Parathyroid adenoma (tissue), 2 donors: ENCODE results near the gene GASK1B.

ENCODE experiments used
- H2AFZ ChIP-seq: fragments of 300-600 bp; sonication (generic); one replicate; pipeline ENCODE4 v1.7.0; 2017; ENCODE audit warnings: antibody characterized with exemption, mild to moderate bottlenecking
- H3K27ac ChIP-seq: fragments of 300-600 bp; sonication (generic); one replicate; pipeline ENCODE4 v1.7.0; 2017
- H3K27me3 ChIP-seq: fragments of 300-600 bp; sonication (generic); one replicate; pipeline ENCODE4 v1.7.0; 2017; ENCODE audit warnings: low read length; ENCODE audit not compliant: control insufficient read depth, insufficient read depth
- H3K36me3 ChIP-seq: fragments of 300-600 bp; sonication (generic); one replicate; pipeline ENCODE4 v1.7.0; 2017; ENCODE audit warnings: low read length; ENCODE audit not compliant: control insufficient read depth, insufficient read depth
- H3K4me1 ChIP-seq: fragments of 300-600 bp; sonication (generic); one replicate; pipeline ENCODE4 v1.7.0; 2017; ENCODE audit warnings: control low read depth
- H3K4me2 ChIP-seq: fragments of 300-600 bp; sonication (generic); one replicate; pipeline ENCODE4 v1.7.0; 2017; ENCODE audit warnings: low read length
- H3K4me3 ChIP-seq: fragments of 300-600 bp; sonication (generic); one replicate; pipeline ENCODE4 v1.7.0; 2017; ENCODE audit warnings: low read depth, low read length
- H3K79me2 ChIP-seq: fragments of 300-600 bp; sonication (generic); one replicate; pipeline ENCODE4 v1.7.0; 2017; ENCODE audit warnings: control low read depth
- H3K9ac ChIP-seq: fragments of 300-600 bp; sonication (generic); one replicate; pipeline ENCODE4 v1.7.0; 2017; ENCODE audit warnings: mild to moderate bottlenecking
- H3K9me3 ChIP-seq: fragments of 300-600 bp; sonication (generic); one replicate; pipeline ENCODE4 v1.7.0; 2017; ENCODE audit warnings: low read length; ENCODE audit not compliant: control insufficient read depth
- TF ChIP-seq, protein P1 (sequence below): fragments of 300-600 bp; sonication (generic); IDR thresholded peaks from one replicate; pipeline ENCODE4 v1.7.0; 2017; ENCODE audit warnings: antibody characterized with exemption, mild to moderate bottlenecking
- donor health status: primary hyperparathyroidism.

GASK1B gene

DNA sequence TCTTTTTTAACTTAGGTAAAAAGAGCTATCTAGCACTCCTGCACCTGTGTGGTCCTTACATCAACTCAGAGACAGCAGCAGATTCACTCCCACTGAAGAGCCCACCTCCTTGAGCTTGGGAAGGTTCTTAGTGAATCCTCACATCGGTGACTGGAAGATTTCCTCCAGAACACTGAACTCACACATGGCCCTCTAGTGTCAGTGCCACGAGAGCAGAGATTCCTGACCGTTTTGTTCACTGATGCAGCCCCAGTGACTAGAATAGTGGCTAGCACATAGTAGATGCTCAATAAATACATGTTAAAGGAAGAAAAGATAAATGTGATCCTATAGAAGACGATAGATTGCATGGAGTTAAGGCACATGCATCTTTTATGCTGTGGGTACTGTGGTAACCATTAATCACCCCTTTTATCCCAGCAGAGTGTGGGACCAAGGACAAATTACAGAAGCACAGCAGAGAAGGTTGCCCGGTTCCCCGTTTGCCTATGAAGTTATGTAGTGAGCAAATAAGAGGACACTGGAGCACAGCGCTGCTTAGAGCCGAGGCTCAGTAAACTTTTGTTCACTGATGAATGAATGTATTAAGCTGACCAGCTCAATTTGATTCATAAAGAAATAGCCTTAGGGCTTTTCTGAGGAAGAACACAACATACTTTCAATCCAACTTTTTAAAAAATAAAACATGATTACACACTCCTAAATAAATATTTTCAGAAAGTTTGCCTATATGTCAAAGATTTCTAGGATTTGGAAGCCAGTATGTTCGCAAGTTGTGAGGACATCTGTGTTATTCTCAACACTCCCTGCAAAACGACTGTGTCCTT lies 8.7 kb downstream of the GASK1B start:
- no peaks in the 10 kb centered on the region for H3K36me3 ChIP-seq
- no peaks in the 10 kb centered on the region for H3K4me1 ChIP-seq
- no peak overlapping the region for H3K4me2 ChIP-seq
- H3K27me3 ChIP-seq = no peaks in the 10 kb centered on the region
- H3K9ac ChIP-seq = no peak overlapping the region
- no peaks in the 10 kb centered on the region for H3K9me3 ChIP-seq
- no peak overlapping the region for H3K4me3 ChIP-seq
- no peaks in the 10 kb centered on the region for H3K79me2 ChIP-seq
- H3K27ac ChIP-seq = no peak overlapping the region
- TF ChIP-seq, protein P1, sequence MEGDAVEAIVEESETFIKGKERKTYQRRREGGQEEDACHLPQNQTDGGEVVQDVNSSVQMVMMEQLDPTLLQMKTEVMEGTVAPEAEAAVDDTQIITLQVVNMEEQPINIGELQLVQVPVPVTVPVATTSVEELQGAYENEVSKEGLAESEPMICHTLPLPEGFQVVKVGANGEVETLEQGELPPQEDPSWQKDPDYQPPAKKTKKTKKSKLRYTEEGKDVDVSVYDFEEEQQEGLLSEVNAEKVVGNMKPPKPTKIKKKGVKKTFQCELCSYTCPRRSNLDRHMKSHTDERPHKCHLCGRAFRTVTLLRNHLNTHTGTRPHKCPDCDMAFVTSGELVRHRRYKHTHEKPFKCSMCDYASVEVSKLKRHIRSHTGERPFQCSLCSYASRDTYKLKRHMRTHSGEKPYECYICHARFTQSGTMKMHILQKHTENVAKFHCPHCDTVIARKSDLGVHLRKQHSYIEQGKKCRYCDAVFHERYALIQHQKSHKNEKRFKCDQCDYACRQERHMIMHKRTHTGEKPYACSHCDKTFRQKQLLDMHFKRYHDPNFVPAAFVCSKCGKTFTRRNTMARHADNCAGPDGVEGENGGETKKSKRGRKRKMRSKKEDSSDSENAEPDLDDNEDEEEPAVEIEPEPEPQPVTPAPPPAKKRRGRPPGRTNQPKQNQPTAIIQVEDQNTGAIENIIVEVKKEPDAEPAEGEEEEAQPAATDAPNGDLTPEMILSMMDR = no peak
- no peak overlapping the region for H2AFZ ChIP-seq

DNA sequence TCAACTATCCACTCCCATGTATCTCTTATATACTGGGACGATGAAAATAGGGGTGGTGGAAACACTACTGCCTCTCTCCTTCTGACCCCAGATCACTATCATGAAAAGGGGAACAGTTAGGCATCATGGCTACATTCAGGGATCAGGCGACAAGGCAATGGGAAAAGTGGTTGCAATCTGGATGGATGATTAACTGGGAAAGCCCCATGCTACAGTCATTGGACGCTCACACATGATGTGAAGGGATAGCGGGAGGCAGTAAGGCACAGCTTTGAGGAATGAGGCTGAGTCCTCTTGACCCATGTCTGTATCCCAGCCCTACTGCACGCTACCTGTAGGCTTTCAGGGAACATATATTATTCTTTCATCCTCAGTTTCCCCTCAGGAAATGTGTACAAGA lies 10.2 kb downstream of the GASK1B start:
- Histone ChIP-seq H3K4me1 (no peaks in the 10 kb centered on the region), H3K27me3 (no peaks in the 10 kb centered on the region), H3K9me3 (no peaks in the 10 kb centered on the region), H3K4me3 (no peak overlapping the region), H2AFZ (no peak overlapping the region), H3K79me2 (no peaks in the 10 kb centered on the region), H3K4me2 (no peak overlapping the region), H3K36me3 (no peaks in the 10 kb centered on the region), H3K27ac (no peak overlapping the region), H3K9ac (no peak overlapping the region)
- TF ChIP-seq, protein P1 = no peak

DNA sequence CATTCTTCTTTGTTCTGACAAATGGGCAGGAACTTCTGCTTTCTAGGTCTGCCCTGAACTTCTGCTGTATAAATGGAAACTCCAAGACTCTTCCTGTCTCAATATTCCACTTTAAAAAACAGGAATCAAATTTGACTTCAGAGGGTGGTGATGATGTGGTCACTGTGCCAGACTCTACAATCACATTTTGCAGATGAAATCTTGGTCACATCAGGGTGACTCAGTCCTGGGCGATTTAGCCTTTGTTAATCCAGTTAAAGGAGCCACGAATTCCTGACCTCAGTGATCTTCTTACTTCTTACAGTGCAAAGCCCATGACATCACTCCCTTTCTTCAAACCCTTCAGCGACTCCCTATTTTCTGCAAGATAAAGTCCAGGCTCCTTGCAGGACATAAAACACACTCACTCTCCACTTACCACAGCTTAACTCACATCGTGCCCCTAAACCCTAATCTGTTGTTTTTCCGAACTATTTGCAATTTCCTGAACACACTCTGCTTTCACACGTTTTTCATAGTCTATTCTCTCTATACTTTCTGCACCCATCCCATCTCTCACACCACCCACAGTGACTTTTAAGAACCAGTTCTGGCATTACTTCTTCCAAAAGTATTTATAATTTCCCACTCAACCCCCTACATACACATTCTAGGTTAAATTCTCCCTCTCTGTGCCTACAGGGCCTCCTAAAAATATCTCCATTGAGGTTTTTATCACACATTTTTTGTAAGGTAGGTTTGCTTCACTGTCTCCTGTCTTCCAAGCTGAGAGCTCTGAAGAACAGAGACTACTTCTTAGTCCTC lies 11.1 kb downstream of the GASK1B start:
- H3K4me1 ChIP-seq = no peaks in the 10 kb centered on the region
- H3K27ac ChIP-seq = no peak overlapping the region

DNA sequence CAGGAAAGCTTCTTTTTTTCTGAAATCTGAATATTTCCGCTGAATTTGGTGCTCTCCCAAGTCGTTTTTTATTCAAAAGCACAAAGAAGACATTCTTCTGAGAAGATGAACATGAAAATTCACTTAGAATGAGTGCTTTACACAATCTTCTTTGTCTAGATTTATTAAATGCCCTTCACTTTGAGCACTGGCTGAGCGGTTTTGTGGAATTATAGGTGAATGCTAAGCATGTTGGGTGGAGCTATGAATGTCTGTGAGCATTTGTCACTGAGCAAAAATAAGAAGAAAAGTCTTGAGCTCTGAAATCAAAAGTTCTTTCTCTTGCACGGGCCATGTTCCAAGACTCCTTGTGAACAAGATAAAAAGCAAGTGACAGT lies 13.1 kb downstream of the GASK1B start:
- Histone ChIP-seq H3K9ac (no peak overlapping the region), H3K36me3 (no peaks in the 10 kb centered on the region), H3K27ac (no peak overlapping the region), H3K9me3 (no peaks in the 10 kb centered on the region), H2AFZ (no peak overlapping the region), H3K4me2 (no peak overlapping the region), H3K4me3 (no peak overlapping the region), H3K79me2 (no peaks in the 10 kb centered on the region), H3K4me1 (no peaks in the 10 kb centered on the region), H3K27me3 (no peaks in the 10 kb centered on the region)
- TF ChIP-seq, protein P1 = no peak

More for the DNA sequence above, 11.1 kb downstream of the GASK1B start:
- Histone ChIP-seq H3K4me2 (no peak overlapping the region), H3K9ac (no peak overlapping the region), H3K79me2 (no peaks in the 10 kb centered on the region), H3K27me3 (no peaks in the 10 kb centered on the region), H3K36me3 (no peaks in the 10 kb centered on the region), H3K4me3 (no peak overlapping the region), H3K9me3 (no peaks in the 10 kb centered on the region), H2AFZ (no peak overlapping the region)
- TF ChIP-seq, protein P1 = no peak
